Tibial nerve (tissue), 4 donors: Measurements from ENCODE around the gene EFNB3. TPM values are rescaled to one million over a fixed set of nuclear protein-coding genes. Genes with fewer than 3 reads are reported as not detected.

Experiments used
- DNase-seq, 2 donors: peaks; one replicate each; pipeline ENCODE4 v3.0.0-alpha.2; 2019; ENCODE audit warnings: low spot score in 2 of 2
- H3K27ac ChIP-seq, 4 donors: fragments of 200-600 bp; sonication (generic) in 3 of 4; one replicate each; pipeline ENCODE4 v1.5.1; 2017 to 2019; ENCODE audit warnings: mild to moderate bottlenecking in 1 of 4
- H3K27me3 ChIP-seq, 2 donors: fragments of 200-600 bp; sonication (generic) in 1 of 2; one replicate each; pipeline versions ENCODE4 v1.5.1 to v1.6.0; 2017 to 2019
- H3K36me3 ChIP-seq, 3 donors: fragments of 200-600 bp; sonication (generic); one replicate each; pipeline ENCODE4 v1.5.1; 2018 to 2019
- H3K4me1 ChIP-seq, 4 donors: fragments of 200-600 bp; sonication (generic) in 3 of 4; one replicate each; pipeline ENCODE4 v1.5.1; 2017 to 2019
- H3K4me3 ChIP-seq, 4 donors: fragments of 200-600 bp; sonication (generic) in 3 of 4; one replicate each; pipeline ENCODE4 v1.5.1; 2017 to 2019; ENCODE audit warnings: mild to moderate bottlenecking in 1 of 4, moderate library complexity in 1 of 4
- H3K9me3 ChIP-seq, 4 donors: fragments of 200-600 bp; sonication (generic) in 3 of 4; one replicate each; pipeline ENCODE4 v1.5.1; 2017 to 2019
- CTCF ChIP-seq, 5 experiments: fragments of 200-600 bp in 3 of 5; fragments of 450-650 bp in 2 of 5; sonication (generic) in 3 of 5; IDR thresholded peaks; one replicate each; pipeline ENCODE4 v1.5.1; 2016 to 2019; ENCODE audit warnings: antibody characterized with exemption in 5 of 5, mild to moderate bottlenecking in 3 of 5, moderate library complexity in 2 of 5
- EP300 ChIP-seq, 2 donors: sonication (generic); formaldehyde crosslinking; IDR thresholded peaks; one replicate each; pipeline ENCODE4 v1.6.1; 2017; ENCODE audit warnings: antibody characterized with exemption in 2 of 2, mild to moderate bottlenecking in 1 of 2
- POLR2A ChIP-seq, 2 donors: fragments of 450-650 bp; IDR thresholded peaks; one replicate each; pipeline ENCODE4 v1.6.1; 2017; ENCODE audit warnings: antibody characterized with exemption in 2 of 2, mild to moderate bottlenecking in 2 of 2, moderate library complexity in 2 of 2
- WGBS, 2 donors: methylation state at CpG; one replicate each; pipeline ENCODE4 v1.1.5; 2018; 5-methylcytosine and 5-hydroxymethylcytosine counted together
- total RNA-seq, 4 donors: library from RNA; depleted of rRNA; stranded (reverse); fragments of >200 nt; gene quantifications; one replicate each; pipeline ENCODE4 v1.1.0, GENCODE V29; 2016

EFNB3 gene
- total RNA-seq, 4 donors from 2014 or later = 0.20 to 0.21 TPM; not detected in 2

- no peak for DNase-seq
- TF ChIP-seq POLR2A (IDR thresholded peaks at IDR 0.05) = no peak
- no peak for TF ChIP-seq EP300 (IDR thresholded peaks at IDR 0.05)
- no peak for TF ChIP-seq CTCF (IDR thresholded peaks at IDR 0.05)
- no peak overlapping the region for H3K4me3 ChIP-seq
- WGBS, 2 donors = 33 to 38% methylated on average over 3 of the region's 3 CpGs
- no peak overlapping the region for H3K27ac ChIP-seq
- no peaks in the 10 kb centered on the region for H3K9me3 ChIP-seq
- no peaks in the 10 kb centered on the region for H3K36me3 ChIP-seq
- no peaks in the 10 kb centered on the region for H3K4me1 ChIP-seq
- H3K27me3 ChIP-seq = peaks cover 0 to 21% of the 10 kb centered on the region in 2 donors
Measured at GRCh38 chr17:7727886-7728285, 22.9 kb downstream of the EFNB3 start.

- 27 to 34% methylated on average over 1 of the region's 1 CpG for WGBS, 2 donors
- TF ChIP-seq POLR2A (IDR thresholded peaks at IDR 0.05) = no peak
- TF ChIP-seq EP300 (IDR thresholded peaks at IDR 0.05) = no peak
- TF ChIP-seq CTCF (IDR thresholded peaks at IDR 0.05) = no peak
- Histone ChIP-seq H3K27ac (no peak overlapping the region), H3K27me3 (peaks cover 0 to 11% of the 10 kb centered on the region in 2 donors), H3K9me3 (no peaks in the 10 kb centered on the region), H3K4me1 (no peaks in the 10 kb centered on the region), H3K36me3 (no peaks in the 10 kb centered on the region), H3K4me3 (no peak overlapping the region)
- DNase-seq = no peak
Measured at GRCh38 chr17:7729816-7730215, 24.8 kb downstream of the EFNB3 start.

DNA sequence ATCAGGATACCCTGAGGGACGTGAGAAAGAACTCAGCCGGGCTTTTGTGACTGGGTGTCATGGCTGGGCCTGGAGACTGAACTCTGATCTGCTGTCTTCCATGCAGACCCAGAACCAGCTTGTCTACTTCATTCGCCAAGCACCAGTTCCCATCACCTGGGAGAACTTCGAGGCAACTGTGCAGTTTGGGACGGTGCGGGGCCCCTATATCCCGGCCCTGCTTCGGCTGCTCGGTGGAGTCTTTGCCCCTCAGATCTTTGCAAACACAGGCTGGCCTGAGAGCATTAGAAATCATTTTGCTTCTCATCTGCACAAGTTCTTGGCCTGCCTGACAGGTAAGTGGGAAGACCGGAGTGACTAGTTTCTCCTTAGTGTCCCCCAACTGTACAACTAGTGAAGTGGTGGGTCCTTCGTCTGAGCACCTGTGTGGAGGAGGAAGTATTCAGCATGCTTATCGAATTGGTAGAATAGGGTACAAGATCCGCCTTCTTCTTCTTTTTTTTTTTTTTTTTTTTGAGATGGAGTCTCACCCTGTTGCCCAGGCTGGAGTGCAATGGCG lies 28.1 kb downstream of the EFNB3 start:
- TF ChIP-seq POLR2A (IDR thresholded peaks at IDR 0.05) (no peak), CTCF (IDR thresholded peaks at IDR 0.05) (no peak)
- Histone ChIP-seq H3K27me3 (peaks cover 0 to 13% of the 10 kb centered on the region in 2 donors), H3K4me1 (no peaks in the 10 kb centered on the region), H3K9me3 (no peaks in the 10 kb centered on the region), H3K27ac (no peak overlapping the region), H3K36me3 (no peaks in the 10 kb centered on the region), H3K4me3 (no peak overlapping the region)
- no peak for DNase-seq
- WGBS, 2 donors = 87% methylated on average over 14 of the region's 14 CpGs

DNA sequence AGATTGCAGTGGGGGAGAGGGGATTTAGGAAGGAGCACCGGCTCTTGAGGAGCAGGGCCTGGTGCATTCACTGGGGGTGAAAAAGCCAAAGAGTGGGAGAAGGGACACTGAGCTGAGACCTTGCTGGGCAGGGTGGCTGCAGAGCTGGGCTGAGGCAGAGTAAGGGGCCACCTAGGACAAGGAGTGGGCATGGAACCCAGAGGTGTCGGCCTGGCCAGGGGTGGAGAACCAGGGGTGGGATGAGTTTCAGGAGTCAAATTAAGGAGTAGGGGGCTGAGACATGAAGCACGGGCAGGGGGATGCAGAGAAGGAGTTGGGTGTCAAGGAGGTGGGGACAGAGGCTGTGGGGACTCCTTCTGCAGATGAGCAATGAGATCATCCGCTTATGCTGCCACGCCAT lies 32.6 kb downstream of the EFNB3 start:
- TF ChIP-seq POLR2A (IDR thresholded peaks at IDR 0.05) (no peak), CTCF (IDR thresholded peaks at IDR 0.05) (no peak), EP300 (IDR thresholded peaks at IDR 0.05) (no peak)
- Histone ChIP-seq H3K9me3 (no peaks in the 10 kb centered on the region), H3K4me3 (no peak overlapping the region), H3K36me3 (no peaks in the 10 kb centered on the region), H3K4me1 (no peaks in the 10 kb centered on the region), H3K27ac (no peak overlapping the region), H3K27me3 (peaks cover 0 to 43% of the 10 kb centered on the region in 2 donors)
- 86 to 87% methylated on average over 5 of the region's 5 CpGs for WGBS, 2 donors
- DNase-seq = no peak

- no peak overlapping the region for H3K27ac ChIP-seq
- no peak overlapping the region for H3K4me3 ChIP-seq
- DNase-seq = no peak
- H3K4me1 ChIP-seq = no peaks in the 10 kb centered on the region
- 69 to 70% methylated on average over 14 of the region's 14 CpGs for WGBS, 2 donors
- no peaks in the 10 kb centered on the region for H3K9me3 ChIP-seq
- TF ChIP-seq POLR2A (IDR thresholded peaks at IDR 0.05) (no peak), EP300 (IDR thresholded peaks at IDR 0.05) (no peak), CTCF (IDR thresholded peaks at IDR 0.05) (no peak)
- H3K36me3 ChIP-seq = no peaks in the 10 kb centered on the region
- peaks cover 0 to 43% of the 10 kb centered on the region in 2 donors for H3K27me3 ChIP-seq
Measured at GRCh38 chr17:7739746-7740145, 34.7 kb downstream of the EFNB3 start.
